Progenitor cell of endocrine pancreas (in vitro differentiated cells): ENCODE data around the gene MYOZ2. TPM values are rescaled to one million over a fixed set of nuclear protein-coding genes. Genes with fewer than 3 reads are reported as not detected.

Experiments used
- DNase-seq: peaks from one replicate; pipeline ENCODE4 v3.0.0; 2021; ENCODE audit warnings: low spot score; ENCODE audit not compliant: unreplicated experiment
- H3K27ac Mint-ChIP-seq: 2 replicates; pipeline ENCODE4 v1.8.0; 2021; ENCODE audit warnings: mild to moderate bottlenecking, moderate library complexity, mixed read lengths
- H3K27me3 Mint-ChIP-seq: 2 replicates; pipeline ENCODE4 v1.8.0; 2021; ENCODE audit warnings: mixed read lengths
- H3K36me3 Mint-ChIP-seq: 2 replicates; pipeline ENCODE4 v1.8.0; 2022; ENCODE audit warnings: mixed read lengths; ENCODE audit not compliant: insufficient read depth
- H3K4me1 Mint-ChIP-seq: 2 replicates; pipeline ENCODE4 v1.8.0; 2021; ENCODE audit warnings: low read depth, mixed read lengths
- H3K4me3 Mint-ChIP-seq: 2 replicates; pipeline ENCODE4 v1.8.0; 2021; ENCODE audit warnings: low read depth, mild to moderate bottlenecking, moderate library complexity, mixed read lengths
- H3K9me3 Mint-ChIP-seq: 2 replicates; pipeline ENCODE4 v1.8.0; 2021; ENCODE audit warnings: low read depth, mixed read lengths
- CTCF ChIP-seq: fragments of 200-600 bp; sonication (generic); IDR thresholded peaks from one replicate; pipeline ENCODE4 v1.5.0; 2021; ENCODE audit warnings: antibody characterized with exemption, mild to moderate bottlenecking; ENCODE audit not compliant: unreplicated experiment
- total RNA-seq: library from RNA; stranded (reverse); gene quantifications from 2 replicates; pipeline ENCODE4 v1.2.1, GENCODE V29; 2021

MYOZ2 gene
- total RNA-seq, 1 donor from 2014 or later, result 0.10 TPM

DNA sequence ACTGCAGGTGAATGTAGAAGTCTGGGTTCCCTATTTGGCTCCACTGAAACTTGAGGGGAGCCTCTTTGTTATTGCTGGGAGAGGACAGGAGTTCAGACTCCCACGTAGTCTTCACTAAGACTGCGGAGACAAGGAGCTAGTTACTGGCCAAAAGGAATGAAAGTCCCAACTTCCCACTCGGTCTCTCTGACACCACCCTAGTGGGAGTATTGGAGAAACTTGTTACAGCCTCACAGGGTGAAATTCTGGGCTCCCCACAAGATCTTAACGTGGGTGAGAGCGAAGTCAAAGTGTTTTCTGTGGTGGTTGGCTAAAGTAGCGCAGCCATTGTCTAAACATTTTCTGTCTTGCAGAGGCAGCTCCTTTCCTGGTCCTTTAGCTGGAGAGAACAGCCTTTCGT is 13.5 kb downstream of the MYOZ2 start:
- Mint-ChIP-seq H3K4me3 (no peak overlapping the region), H3K36me3 (no peaks in the 10 kb centered on the region), H3K27ac (no peak overlapping the region), H3K9me3 (no peaks in the 10 kb centered on the region), H3K4me1 (peaks cover 2% of the 10 kb centered on the region), H3K27me3 (no peaks in the 10 kb centered on the region)
- no peak for DNase-seq
- TF ChIP-seq CTCF, result no peak

DNA sequence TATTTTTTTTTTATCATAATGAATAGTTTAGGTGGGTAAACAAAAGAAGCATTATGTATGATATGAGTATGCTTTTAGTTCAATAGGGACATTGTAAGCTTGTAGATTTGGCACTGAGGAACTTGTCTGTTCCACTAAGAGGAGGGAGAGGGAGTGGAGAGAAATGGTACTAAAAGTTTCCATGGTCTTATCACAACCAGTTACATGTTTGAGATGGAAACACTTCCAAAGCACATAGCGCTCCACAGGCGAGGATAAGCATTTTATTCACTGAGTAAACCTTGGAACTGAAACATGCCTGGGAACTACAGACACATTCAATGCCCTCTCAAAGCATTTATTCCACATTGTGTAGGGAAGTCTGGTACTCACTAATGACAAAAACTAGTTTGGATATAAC is 15.5 kb downstream of the MYOZ2 start:
- H3K9me3 Mint-ChIP-seq, result no peaks in the 10 kb centered on the region
- no peak overlapping the region for H3K4me3 Mint-ChIP-seq
- no peaks in the 10 kb centered on the region for H3K4me1 Mint-ChIP-seq
- no peaks in the 10 kb centered on the region for H3K27me3 Mint-ChIP-seq
- DNase-seq, result no peak
- no peaks in the 10 kb centered on the region for H3K36me3 Mint-ChIP-seq
- TF ChIP-seq CTCF, result no peak
- no peak overlapping the region for H3K27ac Mint-ChIP-seq

DNA sequence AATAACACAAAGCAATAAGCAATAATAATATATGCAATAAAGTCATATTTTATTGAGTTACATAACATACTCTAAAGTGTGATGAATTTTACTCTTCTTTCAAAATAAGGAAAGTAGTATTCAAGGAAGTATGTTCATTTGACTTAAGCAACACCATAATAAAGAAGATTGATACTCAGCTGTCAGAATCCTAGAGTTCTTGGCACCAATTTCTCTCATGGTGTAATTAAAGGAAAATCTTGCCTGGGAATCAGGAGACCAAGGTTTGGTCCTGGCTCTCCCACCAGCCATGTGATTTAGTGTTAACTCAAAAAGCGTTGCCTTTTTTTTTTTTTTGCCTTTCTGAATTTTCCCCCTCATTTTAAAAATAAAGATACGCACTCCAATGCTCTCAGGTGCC is 17.1 kb downstream of the MYOZ2 start:
- Mint-ChIP-seq H3K4me3 (no peak overlapping the region), H3K27me3 (no peaks in the 10 kb centered on the region), H3K4me1 (no peaks in the 10 kb centered on the region), H3K36me3 (no peaks in the 10 kb centered on the region), H3K9me3 (no peaks in the 10 kb centered on the region), H3K27ac (no peak overlapping the region)
- DNase-seq, result no peak
- no peak for TF ChIP-seq CTCF

- Mint-ChIP-seq H3K27ac (no peak overlapping the region), H3K36me3 (no peaks in the 10 kb centered on the region)
- no peak for DNase-seq
Observed at GRCh38 chr4:119162174-119162573, 26.5 kb downstream of the MYOZ2 start.

DNA sequence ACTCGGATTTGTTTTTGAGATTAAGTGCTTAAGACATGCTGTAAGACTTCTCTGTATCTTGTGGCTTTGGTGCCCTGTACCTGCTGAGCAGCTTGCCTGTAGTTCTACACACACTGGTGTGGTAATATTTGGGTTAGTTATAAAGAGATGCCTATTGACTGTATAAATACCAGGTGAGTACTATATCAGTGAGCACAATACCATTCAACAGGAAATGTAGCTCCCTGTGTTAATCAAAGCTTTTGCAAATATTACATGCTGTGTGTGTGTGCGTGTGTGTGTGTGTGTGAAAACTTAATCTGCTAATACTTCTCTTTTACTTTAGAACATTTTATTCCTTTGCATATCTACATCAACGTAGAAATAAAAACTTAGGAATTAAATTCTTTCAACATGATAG is 30.1 kb downstream of the MYOZ2 start:
- H3K9me3 Mint-ChIP-seq, result peaks cover 5% of the 10 kb centered on the region

More at GRCh38 chr4:119162174-119162573, 26.5 kb downstream of the MYOZ2 start:
- no peak overlapping the region for H3K4me3 Mint-ChIP-seq
- no peaks in the 10 kb centered on the region for H3K27me3 Mint-ChIP-seq
- H3K4me1 Mint-ChIP-seq, result no peaks in the 10 kb centered on the region
- no peak for TF ChIP-seq CTCF
- peaks cover 4% of the 10 kb centered on the region for H3K9me3 Mint-ChIP-seq

More for the DNA sequence above, 30.1 kb downstream of the MYOZ2 start:
- Mint-ChIP-seq H3K27ac (no peak overlapping the region), H3K27me3 (no peaks in the 10 kb centered on the region), H3K4me1 (no peaks in the 10 kb centered on the region), H3K4me3 (no peak overlapping the region), H3K36me3 (no peaks in the 10 kb centered on the region)
- DNase-seq, result no peak
- TF ChIP-seq CTCF, result no peak
